ENCODE measurements around the gene PELI2.

- TF ChIP-seq POLR2A (IDR thresholded peaks at IDR 0.05; ENCODE audit: low read depth, low read length), result no peak
- TF ChIP-seq POLR2AphosphoS5 (IDR thresholded peaks at IDR 0.05; ENCODE audit: low read depth, low read length), result no peak
- no peak for TF ChIP-seq TAF1 (IDR thresholded peaks at IDR 0.05; ENCODE audit: borderline replicate concordance, low read depth, low read length)
These were observed 155.7 kb downstream of the PELI2 start for GRCh38 chr14:56273951-56274350.
